ENCODE measurements around the gene THBS3. TPM values are rescaled to one million over a fixed set of nuclear protein-coding genes. Genes with fewer than 3 reads are reported as not detected.

Gene THBS3
- total RNA-seq: 10 to 100 TPM; 13.4 to 15.0 TPM

GRCh38 chr1:155207806-155208540 is at the start of gene THBS3:
TSS of gene THBS3 (minus strand) at chr1:155207897. CDS start at chr1:155207876, 21 bp downstream.
- ATAC-seq (no peak), DNase-seq (no peak)
- H3K27me3 Mint-ChIP-seq (ENCODE audit: low read depth): no peaks in the 10 kb centered on the region
- H3K4me3 Mint-ChIP-seq: peak within 1 kb of the TSS; percentile 90
- H3K27ac Mint-ChIP-seq: peak within 1 kb of the TSS; percentile 92
- H3K9me3 Mint-ChIP-seq (ENCODE audit: insufficient read depth): no peaks in the 10 kb centered on the region
- ChIA-PET POLR2A (interaction anchor here (0.6 to 3.7 kb wide), 6 partner anchors 12 to 36 kb away, joined by 3 to 39 read pairs (median 13); a partner anchor contains a TSS), CTCF (interaction anchor here (0.6 to 7.5 kb wide), 17 partner anchors 8 to 385 kb away, joined by 3 to 134 read pairs (median 13); partner anchors contain the start of gene KRTCAP2)
- peaks cover 30% of the 10 kb centered on the region for H3K4me1 Mint-ChIP-seq (ENCODE audit: low read depth)
- H3K36me3 Mint-ChIP-seq (ENCODE audit: low read depth): no peaks in the 10 kb centered on the region

- DNase-seq: no peak
- Mint-ChIP-seq H3K27me3 (ENCODE audit: low read depth) (no peaks in the 10 kb centered on the region), H3K36me3 (ENCODE audit: low read depth) (peaks cover 26% of the 10 kb centered on the region), H3K9me3 (ENCODE audit: insufficient read depth) (no peaks in the 10 kb centered on the region), H3K4me3 (peak overlapping the region; percentile 76), H3K4me1 (ENCODE audit: low read depth) (peaks cover 33% of the 10 kb centered on the region), H3K27ac (peak overlapping the region; percentile 56)
- ChIA-PET POLR2A (interaction anchor here (0.7 to 1.7 kb wide), 6 partner anchors 10 to 47 kb away, joined by 3 to 6 read pairs (median 3); partner anchors contain the start of gene CLK2), CTCF (interaction anchor here (0.9 to 3.3 kb wide), 2 partner anchors 12 to 68 kb away, joined by 3 to 11 read pairs; no protein-coding TSS in a partner anchor)
- no peak for ATAC-seq
Measured at GRCh38 chr1:155256058-155256852, 48.6 kb upstream of the THBS3 start.

- Mint-ChIP-seq H3K4me1 (ENCODE audit: low read depth) (peaks cover 33% of the 10 kb centered on the region), H3K36me3 (ENCODE audit: low read depth) (peaks cover 24% of the 10 kb centered on the region), H3K9me3 (ENCODE audit: insufficient read depth) (no peaks in the 10 kb centered on the region), H3K27me3 (ENCODE audit: low read depth) (no peaks in the 10 kb centered on the region), H3K27ac (peak within 1 kb of the TSS; percentile 56), H3K4me3 (peak within 1 kb of the TSS; percentile 76)
- DNase-seq (peak; percentile 85), ATAC-seq (peak; percentile 65)
- ChIA-PET CTCF (interaction anchor here (0.9 to 3.3 kb wide), 5 partner anchors 10 to 68 kb away, joined by 3 to 11 read pairs (median 3); partner anchors contain the start of gene CLK2), POLR2A (interaction anchor here (0.9 to 1.7 kb wide), 6 partner anchors 11 to 61 kb away, joined by 3 to 6 read pairs (median 4); partner anchors contain the start of gene CLK2)
Measured at GRCh38 chr1:155255243-155256007, 47.7 kb upstream of the THBS3 start, which contains the start of gene ENTREP3. TSS of gene ENTREP3 (minus strand) at chr1:155255483. CDS start at chr1:155254877, 606 bp downstream.

GRCh38 chr1:155254714-155255242 is 47.1 kb upstream of the THBS3 start:
- ChIA-PET CTCF (interaction anchor here (1.0 to 3.3 kb wide), 4 partner anchors 10 to 69 kb away, joined by 3 to 11 read pairs (median 4); partner anchors contain the start of gene CLK2), POLR2A (interaction anchor here (1.0 to 1.7 kb wide), 4 partner anchors 11 to 62 kb away, joined by 3 to 6 read pairs (median 4); partner anchors contain the start of gene CLK2)
- H3K27me3 Mint-ChIP-seq (ENCODE audit: low read depth): no peaks in the 10 kb centered on the region
- DNase-seq (no peak), ATAC-seq (no peak)
- H3K36me3 Mint-ChIP-seq (ENCODE audit: low read depth): peaks cover 20% of the 10 kb centered on the region
- peaks cover 31% of the 10 kb centered on the region for H3K4me1 Mint-ChIP-seq (ENCODE audit: low read depth)
- no peaks in the 10 kb centered on the region for H3K9me3 Mint-ChIP-seq (ENCODE audit: insufficient read depth)
- peak overlapping the region; percentile 30 for H3K27ac Mint-ChIP-seq
- H3K4me3 Mint-ChIP-seq: peak overlapping the region; percentile 76

GRCh38 chr1:155254228-155254713 is 46.6 kb upstream of the THBS3 start:
- Mint-ChIP-seq H3K9me3 (ENCODE audit: insufficient read depth) (no peaks in the 10 kb centered on the region), H3K4me1 (ENCODE audit: low read depth) (peaks cover 31% of the 10 kb centered on the region), H3K4me3 (peak overlapping the region; percentile 76), H3K27ac (peak overlapping the region; percentile 30), H3K27me3 (ENCODE audit: low read depth) (no peaks in the 10 kb centered on the region), H3K36me3 (ENCODE audit: low read depth) (peaks cover 18% of the 10 kb centered on the region)
- ChIA-PET POLR2A (no interaction called here), CTCF (interaction anchor here (1.0 to 4.5 kb wide), 3 partner anchors 9 to 19 kb away, joined by 3 to 59 read pairs (median 5); partner anchors contain the start of gene CLK2)
- no peak for ATAC-seq
- DNase-seq: no peak

GRCh38 chr1:155253797-155254196 is 46.1 kb upstream of the THBS3 start:
- DNase-seq (no peak), ATAC-seq (no peak)
- Mint-ChIP-seq H3K9me3 (ENCODE audit: insufficient read depth) (no peaks in the 10 kb centered on the region), H3K4me1 (ENCODE audit: low read depth) (peaks cover 31% of the 10 kb centered on the region), H3K36me3 (ENCODE audit: low read depth) (peaks cover 18% of the 10 kb centered on the region), H3K4me3 (peak overlapping the region; percentile 76), H3K27ac (peak overlapping the region; percentile 30), H3K27me3 (ENCODE audit: low read depth) (no peaks in the 10 kb centered on the region)
- POLR2A ChIA-PET: no interaction called here
- CTCF ChIA-PET: interaction anchor here (2.0 to 4.5 kb wide), 2 partner anchors 9 to 12 kb away, joined by 5 to 59 read pairs; no protein-coding TSS in a partner anchor

- peak overlapping the region; percentile 76 for H3K4me3 Mint-ChIP-seq
- ATAC-seq (no peak), DNase-seq (no peak)
- H3K36me3 Mint-ChIP-seq (ENCODE audit: low read depth): peaks cover 12% of the 10 kb centered on the region
- no peaks in the 10 kb centered on the region for H3K9me3 Mint-ChIP-seq (ENCODE audit: insufficient read depth)
- no peaks in the 10 kb centered on the region for H3K27me3 Mint-ChIP-seq (ENCODE audit: low read depth)
- peaks cover 31% of the 10 kb centered on the region for H3K4me1 Mint-ChIP-seq (ENCODE audit: low read depth)
- H3K27ac Mint-ChIP-seq: no peak overlapping the region
- ChIA-PET POLR2A (no interaction called here), CTCF (interaction anchor here (2.0 to 8.8 kb wide), 4 partner anchors 8 to 69 kb away, joined by 5 to 190 read pairs (median 56); partner anchors contain the start of genes CLK2 and RUSC1)
Measured at GRCh38 chr1:155253208-155253607, 45.5 kb upstream of the THBS3 start.

- peaks cover 7% of the 10 kb centered on the region for H3K36me3 Mint-ChIP-seq (ENCODE audit: low read depth)
- H3K4me3 Mint-ChIP-seq: no peak overlapping the region
- POLR2A ChIA-PET: interaction anchor here (0.9 to 3.7 kb wide), 5 partner anchors 10 to 72 kb away, joined by 3 to 20 read pairs (median 9); partner anchors contain the start of genes FDPS and SCAMP3
- no peak for ATAC-seq
- no peak overlapping the region for H3K27ac Mint-ChIP-seq
- DNase-seq: no peak
- H3K4me1 Mint-ChIP-seq (ENCODE audit: low read depth): peaks cover 31% of the 10 kb centered on the region
- CTCF ChIA-PET: interaction anchor here (0.7 to 8.8 kb wide), 48 partner anchors 9 to 808 kb away, joined by 3 to 190 read pairs (median 6); partner anchors contain the start of genes ASH1L, CLK2, FDPS and HCN3
- no peaks in the 10 kb centered on the region for H3K27me3 Mint-ChIP-seq (ENCODE audit: low read depth)
- no peaks in the 10 kb centered on the region for H3K9me3 Mint-ChIP-seq (ENCODE audit: insufficient read depth)
Measured at GRCh38 chr1:155251566-155251965, 43.9 kb upstream of the THBS3 start.

- H3K36me3 Mint-ChIP-seq (ENCODE audit: low read depth): peaks cover 10% of the 10 kb centered on the region
- POLR2A ChIA-PET: interaction anchor here (0.5 to 3.7 kb wide), 8 partner anchors 11 to 941 kb away, joined by 3 to 20 read pairs (median 4); partner anchors contain the start of genes CLK2, FDPS and SCAMP3
- ATAC-seq (peak; percentile 96), DNase-seq (peak; percentile 97)
- H3K27ac Mint-ChIP-seq: peak overlapping the region; percentile 77
- CTCF ChIA-PET: interaction anchor here (0.6 to 8.8 kb wide), 74 partner anchors 9 to 822 kb away, joined by 3 to 190 read pairs (median 5); partner anchors contain the start of genes ASH1L, CLK2, FDPS and HCN3
- peaks cover 34% of the 10 kb centered on the region for H3K4me1 Mint-ChIP-seq (ENCODE audit: low read depth)
- no peaks in the 10 kb centered on the region for H3K9me3 Mint-ChIP-seq (ENCODE audit: insufficient read depth)
- peak overlapping the region; percentile 69 for H3K4me3 Mint-ChIP-seq
- no peaks in the 10 kb centered on the region for H3K27me3 Mint-ChIP-seq (ENCODE audit: low read depth)
Measured at GRCh38 chr1:155250633-155251449, 43.1 kb upstream of the THBS3 start.
